RWPE1 (cell line): ENCODE data around the gene WDR70.
"Not testable (repeated sequence)": the region's sequence is repeated elsewhere in the genome, so short reads cannot be mapped to it uniquely, and the experiment has no call there.

Experiments
- CTCF ChIA-PET: fragments of 350-600 bp; sonication (Branson Sonifier 250); formaldehyde crosslinking; extraction: SDS; loops from one replicate; lab custom pipeline; 2021; lab: Yijun Ruan, JAX
- POLR2A ChIA-PET: fragments of 400-600 bp; formaldehyde crosslinking; extraction: SDS; loops from one replicate; lab custom pipeline; 2020; ENCODE audit warnings: antibody characterized with exemption; ENCODE audit not compliant: low non-redundant PET; lab: Yijun Ruan, JAX
- DNase-seq: peaks from one replicate; pipeline ENCODE4 v3.0.0; 2012; ENCODE audit warnings: low spot score
- H3K27ac ChIP-seq: fragments of 450-650 bp; 2 replicates; pipeline ENCODE4 v1.5.1; 2017
- TF ChIP-seq, protein P1 (sequence below): fragments of 450-650 bp; conservative IDR thresholded peaks from 2 replicates; pipeline ENCODE4 v1.5.1; 2017; ENCODE audit warnings: low read depth, mild to moderate bottlenecking

The WDR70 gene

DNA sequence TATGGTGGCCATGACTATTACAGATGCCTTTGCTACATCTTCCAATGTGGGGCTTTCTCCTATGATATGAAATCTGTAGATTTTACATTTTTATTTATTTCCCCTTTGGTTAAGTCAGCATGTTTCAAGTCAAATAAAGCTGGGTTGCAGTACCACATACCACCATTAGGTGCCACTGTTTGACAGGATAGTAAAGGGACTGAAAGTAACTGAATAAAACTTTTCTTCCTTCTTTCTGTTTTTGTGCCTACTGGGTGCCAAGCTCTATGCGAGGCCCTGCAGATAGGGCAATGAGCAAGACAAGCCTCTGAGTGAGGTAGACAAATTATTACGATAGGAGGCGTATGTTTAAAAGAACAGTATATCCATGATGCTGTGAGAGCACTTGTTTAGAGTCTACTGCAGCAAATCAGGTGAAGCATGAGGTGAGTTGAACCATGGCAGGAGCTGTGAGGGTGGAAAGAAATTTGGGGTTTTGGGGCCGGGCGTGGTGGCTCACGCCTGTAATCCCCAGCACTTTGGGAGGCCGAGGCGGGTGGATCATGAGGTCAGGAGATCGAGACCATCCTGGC is 395.9 kb downstream of the WDR70 start:
- DNase-seq, result no peak
- POLR2A ChIA-PET, result no interaction called here
- TF ChIP-seq, protein P1, sequence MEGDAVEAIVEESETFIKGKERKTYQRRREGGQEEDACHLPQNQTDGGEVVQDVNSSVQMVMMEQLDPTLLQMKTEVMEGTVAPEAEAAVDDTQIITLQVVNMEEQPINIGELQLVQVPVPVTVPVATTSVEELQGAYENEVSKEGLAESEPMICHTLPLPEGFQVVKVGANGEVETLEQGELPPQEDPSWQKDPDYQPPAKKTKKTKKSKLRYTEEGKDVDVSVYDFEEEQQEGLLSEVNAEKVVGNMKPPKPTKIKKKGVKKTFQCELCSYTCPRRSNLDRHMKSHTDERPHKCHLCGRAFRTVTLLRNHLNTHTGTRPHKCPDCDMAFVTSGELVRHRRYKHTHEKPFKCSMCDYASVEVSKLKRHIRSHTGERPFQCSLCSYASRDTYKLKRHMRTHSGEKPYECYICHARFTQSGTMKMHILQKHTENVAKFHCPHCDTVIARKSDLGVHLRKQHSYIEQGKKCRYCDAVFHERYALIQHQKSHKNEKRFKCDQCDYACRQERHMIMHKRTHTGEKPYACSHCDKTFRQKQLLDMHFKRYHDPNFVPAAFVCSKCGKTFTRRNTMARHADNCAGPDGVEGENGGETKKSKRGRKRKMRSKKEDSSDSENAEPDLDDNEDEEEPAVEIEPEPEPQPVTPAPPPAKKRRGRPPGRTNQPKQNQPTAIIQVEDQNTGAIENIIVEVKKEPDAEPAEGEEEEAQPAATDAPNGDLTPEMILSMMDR, result peak; percentile 53
- CTCF ChIA-PET, result interaction anchor here (0.8 kb wide), 1 partner anchor 10 kb away, joined by 4 read pairs; no protein-coding TSS in a partner anchor
- H3K27ac ChIP-seq, result no peak overlapping the region

DNA sequence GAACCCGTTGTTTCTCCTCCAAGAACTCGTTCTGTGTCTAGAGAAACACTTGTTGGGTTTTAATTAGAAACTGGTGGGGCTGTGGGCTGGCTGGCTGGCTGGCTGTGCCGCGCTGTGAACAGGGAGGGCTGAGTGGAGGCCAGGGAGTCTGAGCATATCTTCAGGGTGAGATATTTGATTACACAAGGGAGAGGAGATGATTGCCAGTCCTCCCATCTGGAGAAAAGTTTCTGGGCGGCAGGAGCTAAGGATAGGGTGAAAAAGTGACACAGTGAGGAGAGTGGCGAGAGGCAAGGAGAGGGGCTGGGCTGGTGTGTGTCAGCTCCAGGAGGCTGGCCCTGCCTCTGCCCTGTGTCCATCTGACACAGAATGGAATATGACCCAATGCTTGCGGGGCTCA is 397.7 kb downstream of the WDR70 start:
- POLR2A ChIA-PET, result no interaction called here
- no peak for DNase-seq
- H3K27ac ChIP-seq, result no peak overlapping the region
- TF ChIP-seq, protein P1, result no peak
- CTCF ChIA-PET, result no interaction called here

DNA sequence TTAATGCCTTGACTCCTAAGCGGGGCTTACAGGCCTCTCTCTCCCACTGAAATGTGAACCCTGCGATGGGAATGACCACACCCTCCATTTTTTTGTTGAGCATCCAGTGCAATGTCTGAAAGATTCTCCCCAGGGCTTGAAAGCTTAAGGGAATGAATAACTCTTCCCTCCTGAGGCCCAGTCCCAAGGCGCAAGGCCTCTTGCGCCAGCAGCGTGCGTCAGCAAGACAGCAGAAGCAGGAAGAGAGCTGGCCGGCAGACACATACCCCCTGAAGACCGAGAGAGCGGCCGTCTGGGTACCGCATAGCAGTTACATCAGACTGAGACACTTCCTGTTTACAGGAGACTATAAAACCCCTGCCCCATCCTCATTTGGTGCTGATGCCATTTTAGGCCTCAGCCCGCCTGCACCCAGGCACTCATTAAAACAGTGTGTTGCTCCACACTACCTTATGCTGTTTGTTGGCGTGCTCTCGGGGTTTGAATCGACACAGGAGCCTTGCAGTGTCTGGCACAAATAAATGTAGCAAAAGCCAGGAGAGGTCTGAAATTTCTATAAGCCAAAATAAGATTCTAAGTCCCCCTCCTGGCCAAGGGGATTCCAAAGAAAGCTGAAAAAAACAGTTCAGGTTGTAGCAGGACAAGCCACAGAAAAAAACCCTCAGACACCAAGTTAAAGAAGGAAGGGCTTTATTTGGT is 398.5 kb downstream of the WDR70 start:
- no peak overlapping the region for H3K27ac ChIP-seq
- POLR2A ChIA-PET, result no interaction called here
- TF ChIP-seq, protein P1, result no peak
- no peak for DNase-seq
- CTCF ChIA-PET, result interaction anchor here (0.9 to 1.4 kb wide), 2 partner anchors 54 to 372 kb away, joined by 3 read pairs; no protein-coding TSS in a partner anchor

DNA sequence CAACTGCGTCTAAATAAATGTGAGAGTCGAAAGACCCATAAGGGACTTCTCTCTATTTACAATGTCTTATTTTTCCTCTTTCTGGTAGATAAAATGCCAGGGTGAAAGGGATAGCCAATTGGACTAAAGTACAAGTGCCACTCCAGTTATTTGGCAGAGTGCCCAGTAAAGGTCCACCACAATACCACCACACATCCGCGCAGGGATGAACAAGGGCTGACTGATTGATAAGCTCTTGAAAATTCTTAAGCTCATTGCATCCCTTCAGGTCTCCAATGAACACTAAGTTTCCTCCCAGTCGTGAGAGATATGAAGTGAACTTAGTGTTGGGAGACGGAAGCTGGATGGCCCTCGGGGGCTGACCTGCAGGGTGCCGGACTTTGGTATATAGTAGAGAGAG is 402.3 kb downstream of the WDR70 start:
- DNase-seq, POLR2A ChIA-PET: not testable (repeated sequence)
- CTCF ChIA-PET, result interaction anchor here (0.6 to 0.7 kb wide), 2 partner anchors 20 to 263 kb away, joined by 3 to 4 read pairs; no protein-coding TSS in a partner anchor

DNA sequence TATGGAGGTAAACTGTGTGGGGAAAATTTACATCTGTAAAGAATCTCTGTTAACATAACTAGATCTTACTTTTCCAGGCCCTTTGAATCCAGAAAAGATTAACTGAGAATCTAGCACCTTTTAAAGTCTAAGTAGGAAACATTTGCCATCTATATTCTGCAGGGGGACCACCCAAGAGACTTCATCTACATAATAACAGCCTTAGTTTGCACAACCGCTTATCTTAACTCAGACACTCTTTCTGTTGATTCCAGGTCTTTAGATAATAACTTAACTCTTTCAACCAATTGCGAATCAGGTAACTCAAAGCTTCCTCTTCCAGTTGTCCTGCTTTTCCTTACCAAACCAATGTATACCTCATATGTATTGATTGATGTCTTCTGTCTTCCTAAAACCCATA is 407.3 kb downstream of the WDR70 start:
- DNase-seq, result no peak
- TF ChIP-seq, protein P1, result no peak
- POLR2A ChIA-PET, result no interaction called here
- H3K27ac ChIP-seq, result no peak overlapping the region
- CTCF ChIA-PET, result no interaction called here

More for the DNA sequence above, 402.3 kb downstream of the WDR70 start:
- not testable (repeated sequence) for H3K27ac ChIP-seq

DNA sequence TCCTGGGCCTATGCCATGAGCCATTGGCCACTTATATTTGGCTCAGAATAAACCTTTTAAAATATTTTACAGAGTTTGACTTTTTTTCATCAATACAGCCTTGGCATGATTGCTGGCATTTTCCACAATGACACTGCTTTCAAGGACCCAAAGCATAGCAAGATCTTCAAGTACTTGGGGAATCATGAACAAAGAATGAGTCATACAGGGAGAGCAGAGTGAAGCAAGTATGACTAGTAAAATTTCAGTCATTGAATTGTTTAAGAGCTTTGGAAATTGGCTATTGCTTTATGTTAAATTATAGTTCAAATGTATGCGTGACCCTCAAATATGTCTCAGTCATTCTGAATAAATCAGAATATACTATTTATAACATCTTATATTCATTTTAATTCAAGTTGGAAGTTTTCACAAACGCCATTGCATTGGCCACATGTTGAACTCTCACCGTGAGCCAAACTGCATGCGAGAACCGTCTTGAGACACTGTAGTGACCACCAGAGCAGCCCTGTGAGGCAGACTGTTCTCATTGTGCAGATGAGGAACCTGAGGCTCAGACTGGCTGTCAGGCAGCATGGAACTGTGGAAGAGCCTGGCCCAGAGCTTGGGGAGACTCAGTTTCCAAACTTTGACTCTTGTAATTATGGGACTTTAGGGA is 407.9 kb downstream of the WDR70 start:
- peak; percentile 50 for DNase-seq
- ChIA-PET CTCF (interaction anchor here (0.6 kb wide), 1 partner anchor 602 kb away, joined by 5 read pairs; no protein-coding TSS in a partner anchor), POLR2A (no interaction called here)
- no peak overlapping the region for H3K27ac ChIP-seq
- TF ChIP-seq, protein P1, result no peak
